ENCODE measurements around the gene DGKD. TPM values are rescaled to one million over a fixed set of nuclear protein-coding genes. Genes with fewer than 3 reads are reported as not detected.

The DGKD gene
- total RNA-seq, 1 donor from 2014 or later: 33.1 TPM

GRCh38 chr2:233428438-233428837 is 74.1 kb downstream of the DGKD start:
- no peak for DNase-seq

- DNase-seq: no peak
These were observed 75.0 kb downstream of the DGKD start for GRCh38 chr2:233429175-233429897.

GRCh38 chr2:233430081-233430480 is 75.8 kb downstream of the DGKD start:
- DNase-seq: no peak

- DNase-seq: no peak
These were observed 76.4 kb downstream of the DGKD start for GRCh38 chr2:233430651-233431050.

- no peak for DNase-seq
These were observed 78.7 kb downstream of the DGKD start for GRCh38 chr2:233433029-233433428.

- DNase-seq: no peak
These were observed 79.5 kb downstream of the DGKD start for GRCh38 chr2:233433794-233434193.

- DNase-seq: no peak
These were observed 80.5 kb downstream of the DGKD start for GRCh38 chr2:233434666-233435330.

- DNase-seq: no peak
These were observed 81.3 kb downstream of the DGKD start for GRCh38 chr2:233435436-233436190.

GRCh38 chr2:233436191-233436581 is 81.9 kb downstream of the DGKD start:
- no peak for DNase-seq

GRCh38 chr2:233436691-233437438 is 82.6 kb downstream of the DGKD start:
- no peak for DNase-seq

- DNase-seq: no peak
These were observed 83.2 kb downstream of the DGKD start for GRCh38 chr2:233437439-233437955.

- no peak for DNase-seq
These were observed 84.4 kb downstream of the DGKD start for GRCh38 chr2:233438573-233439147.

- DNase-seq: peak; percentile 69
These were observed 84.9 kb downstream of the DGKD start for GRCh38 chr2:233439191-233439590.

- no peak for DNase-seq
These were observed 86.0 kb downstream of the DGKD start for GRCh38 chr2:233440314-233440713.

GRCh38 chr2:233440714-233441113 is 86.4 kb downstream of the DGKD start:
- DNase-seq: no peak

GRCh38 chr2:233441161-233442027 is 87.1 kb downstream of the DGKD start:
- DNase-seq: no peak

GRCh38 chr2:233442028-233442310 is 87.7 kb downstream of the DGKD start:
- no peak for DNase-seq

GRCh38 chr2:233443511-233444183 is 89.4 kb downstream of the DGKD start:
- no peak for DNase-seq

GRCh38 chr2:233444501-233444900 is 90.2 kb downstream of the DGKD start:
- no peak for DNase-seq

- DNase-seq: no peak
These were observed 91.0 kb downstream of the DGKD start for GRCh38 chr2:233445152-233445830.
